ENCODE measurements around the gene CASZ1. TPM values are rescaled to one million over a fixed set of nuclear protein-coding genes. Genes with fewer than 3 reads are reported as not detected.

CASZ1 gene
- total and polyA plus RNA-seq, 2 experiments from 2014 or later: 6.2 to 6.7 TPM

DNA sequence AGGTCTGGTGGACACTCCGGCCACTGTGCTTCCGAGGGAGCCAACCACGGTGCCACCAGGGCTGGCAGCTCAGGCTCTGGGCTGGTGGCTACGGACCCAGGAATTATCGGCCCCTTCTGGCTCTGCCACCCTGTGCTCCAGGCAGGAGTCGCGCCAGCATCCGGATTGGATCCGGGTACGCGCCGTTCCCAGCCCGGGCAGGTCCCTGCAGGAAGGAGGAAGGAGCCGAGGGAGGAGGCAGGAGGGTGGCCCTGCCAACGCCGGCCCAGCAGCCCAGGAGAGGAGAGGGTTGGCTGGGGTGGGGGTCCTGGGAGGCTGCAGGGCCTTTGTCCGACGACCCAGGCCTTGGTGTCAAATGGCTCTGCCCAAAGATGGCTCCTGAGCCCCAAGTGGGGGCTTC, 160.5 kb downstream of the CASZ1 start:
- Histone ChIP-seq H3K4me3 (no peak overlapping the region), H3K4me2 (no peak overlapping the region), H3F3A (replicated peaks; ENCODE audit: low read depth) (peaks cover 14% of the 10 kb centered on the region), H3K27ac (ENCODE audit: low read depth) (no peak overlapping the region), H2AFZ (no peak overlapping the region), H3K9me2 (ENCODE audit: insufficient read depth) (no peaks in the 10 kb centered on the region), H3K79me2 (replicated peaks; ENCODE audit: insufficient read depth) (no peaks in the 10 kb centered on the region), H3K27me3 (ENCODE audit: insufficient read depth) (peaks cover 33% of the 10 kb centered on the region), H3K4me1 (ENCODE audit: insufficient read depth) (peaks cover 29% of the 10 kb centered on the region), H4K20me1 (replicated peaks; ENCODE audit: insufficient read depth) (no peaks in the 10 kb centered on the region), H3K36me3 (ENCODE audit: insufficient read depth) (no peaks in the 10 kb centered on the region)
- ATAC-seq (no peak), DNase-seq (ENCODE audit: low spot score) (no peak)
- Mint-ChIP-seq H3K27ac (no peak overlapping the region), H3K27me3 (ENCODE audit: insufficient read depth, low read depth, poor library complexity) (peaks cover 16% of the 10 kb centered on the region), H3K36me3 (ENCODE audit: low read depth) (no peaks in the 10 kb centered on the region), H3K4me3 (no peak overlapping the region), H3K9me3 (no peaks in the 10 kb centered on the region), H3K4me1 (peaks cover 27% of the 10 kb centered on the region)
- TF ChIP-seq ETS1 (IDR thresholded peaks at IDR 0.05): no peak
- no peak for TF ChIP-seq CREB1 (CRISPR knock-in tag; IDR thresholded peaks at IDR 0.05; ENCODE audit: low read depth)
- TF ChIP-seq POLR2AphosphoS5 (IDR thresholded peaks at IDR 0.05; ENCODE audit: low read depth): no peak
- TF ChIP-seq NANOG (IDR thresholded peaks at IDR 0.05; ENCODE audit: borderline replicate concordance): no peak
- TF ChIP-seq EZH2phosphoT487 (IDR thresholded peaks at IDR 0.05; ENCODE audit: unreplicated experiment): no peak
- no peak for TF ChIP-seq ZNF331 (CRISPR knock-in tag; IDR thresholded peaks at IDR 0.05; ENCODE audit: low read depth)
- no peak for TF ChIP-seq STAT1 (IDR thresholded peaks at IDR 0.05; ENCODE audit: unreplicated experiment)
- no peak for TF ChIP-seq JUNB (IDR thresholded peaks at IDR 0.05; ENCODE audit: unreplicated experiment)
- TF ChIP-seq REST (IDR thresholded peaks at IDR 0.05; ENCODE audit: unreplicated experiment): no peak
- TF ChIP-seq ZNF114 (CRISPR knock-in tag; IDR thresholded peaks at IDR 0.05): no peak
- no peak for TF ChIP-seq CTCF (conservative IDR thresholded peaks at IDR 0.05; ENCODE audit: low read depth in 2 of 2)
- no peak for TF ChIP-seq EZH2 (IDR thresholded peaks at IDR 0.05; ENCODE audit: low read depth, unreplicated experiment)
- TF ChIP-seq ZNF462 (CRISPR knock-in tag; IDR thresholded peaks at IDR 0.05): no peak
